SK-N-MC (cell line): ENCODE data around the gene PLCD3.

Experiments used
- EZH2 ChIP-seq: fragments of 200-600 bp; sonication (generic); IDR thresholded peaks from one replicate; pipeline ENCODE4 v1.6.1; 2017; ENCODE audit warnings: antibody characterized with exemption
- FOXP2 ChIP-seq: optimal IDR thresholded peaks from 2 replicates; pipeline ENCODE3; 2011; ENCODE audit warnings: mild to moderate bottlenecking, moderate library complexity; ENCODE audit not compliant: insufficient read depth; ENCODE audit errors: extremely low read length, control extremely low read depth
- POLR2AphosphoS5 ChIP-seq: IDR thresholded peaks from 2 replicates; pipeline ENCODE4 v1.6.1; 2012; ENCODE audit warnings: mild to moderate bottlenecking, low read depth, low read length, borderline replicate concordance

- TF ChIP-seq POLR2AphosphoS5, result no peak
- no peak for TF ChIP-seq EZH2
- TF ChIP-seq FOXP2, result no peak
Measured at GRCh38 chr17:45177563-45177962, 45.2 kb upstream of the PLCD3 start.
